ENCODE data around the gene DIS3L.
"Not testable (repeated sequence)": the region's sequence is repeated elsewhere in the genome, so short reads cannot be mapped to it uniquely, and the experiment has no call there.

Gene DIS3L

DNA sequence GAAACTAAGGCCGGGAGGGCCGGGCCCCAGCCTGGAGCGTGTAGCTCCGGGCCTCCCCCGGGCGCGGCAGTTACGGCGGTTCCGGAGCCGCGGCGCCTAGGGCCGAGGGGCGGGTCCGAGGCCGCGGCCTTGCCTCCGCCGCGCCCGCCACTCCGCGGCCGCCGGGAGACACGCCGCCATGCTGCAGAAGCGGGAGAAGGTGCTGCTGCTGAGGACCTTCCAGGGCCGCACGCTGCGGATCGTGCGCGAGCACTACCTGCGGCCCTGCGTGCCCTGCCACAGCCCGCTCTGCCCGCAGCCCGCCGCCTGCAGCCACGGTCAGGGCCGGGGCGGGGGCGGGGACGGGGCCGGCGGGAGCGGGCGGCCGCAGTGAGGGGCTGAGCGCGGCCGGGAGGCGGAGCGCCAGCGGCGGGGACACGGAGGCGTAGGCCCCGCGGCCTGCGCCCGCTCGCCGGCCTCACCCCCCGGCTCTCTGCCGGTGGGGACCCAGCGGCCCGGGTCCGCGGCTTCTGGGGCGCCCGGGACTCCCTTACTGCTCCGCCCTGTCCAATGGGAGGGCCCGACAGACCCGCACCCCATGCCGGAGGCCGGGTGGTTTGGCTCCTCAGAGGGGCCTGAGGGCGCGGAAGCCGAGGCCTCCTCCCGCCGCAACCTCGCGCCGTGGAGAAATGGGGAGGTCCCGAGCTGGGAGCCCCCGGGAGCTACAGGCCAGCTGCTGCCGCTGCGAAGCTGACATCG is at the start of gene DIS3L:
Gene DIS3L, plus strand, starts transcription at position 150 of the 738 bp plus-strand sequence. Its CDS starts 29 bp downstream, at position 179.
- DNase-seq (ENCODE audit: low read depth): peak; percentile 47

DNA sequence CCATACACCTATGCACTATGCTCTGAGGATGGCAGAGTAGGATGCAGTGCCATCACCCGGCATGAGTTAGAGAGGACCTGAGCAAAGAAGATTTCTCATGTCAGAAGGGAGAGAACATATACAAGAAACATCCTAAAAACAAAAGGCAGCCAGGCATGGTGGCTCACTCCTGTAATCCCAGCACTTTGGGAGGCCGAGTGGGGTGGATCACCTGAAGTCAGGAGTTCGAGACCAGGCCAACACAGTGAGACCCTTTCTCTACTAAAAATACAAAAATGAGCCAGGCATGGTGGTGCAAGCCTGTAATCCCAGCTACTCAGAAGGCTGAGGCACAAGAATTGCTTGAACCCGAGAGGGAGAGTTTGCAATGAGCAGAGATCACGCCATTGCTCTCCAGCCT is 47.5 kb upstream of the DIS3L start:
- DNase-seq (ENCODE audit: low read depth): not testable (repeated sequence)

DNA sequence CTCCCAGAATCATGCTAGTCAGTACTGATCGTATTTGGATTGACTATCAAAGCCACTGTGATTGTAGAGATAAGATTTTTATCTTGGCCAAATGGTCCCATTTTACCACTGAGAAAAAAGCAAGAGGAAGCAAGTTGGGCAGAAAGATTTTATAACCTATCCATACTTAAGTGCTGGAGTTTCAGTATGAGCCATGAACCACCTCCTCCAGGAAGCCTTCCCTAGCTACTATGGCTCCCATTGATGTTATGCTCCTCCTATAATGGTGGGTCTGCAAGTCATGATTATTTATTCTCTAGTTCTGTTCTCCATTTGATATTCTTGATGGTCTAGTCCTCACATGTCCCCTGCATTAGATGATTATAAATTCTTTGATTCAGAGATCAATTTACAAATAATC is 46.4 kb upstream of the DIS3L start:
- no peak for DNase-seq (ENCODE audit: low read depth)

DNA sequence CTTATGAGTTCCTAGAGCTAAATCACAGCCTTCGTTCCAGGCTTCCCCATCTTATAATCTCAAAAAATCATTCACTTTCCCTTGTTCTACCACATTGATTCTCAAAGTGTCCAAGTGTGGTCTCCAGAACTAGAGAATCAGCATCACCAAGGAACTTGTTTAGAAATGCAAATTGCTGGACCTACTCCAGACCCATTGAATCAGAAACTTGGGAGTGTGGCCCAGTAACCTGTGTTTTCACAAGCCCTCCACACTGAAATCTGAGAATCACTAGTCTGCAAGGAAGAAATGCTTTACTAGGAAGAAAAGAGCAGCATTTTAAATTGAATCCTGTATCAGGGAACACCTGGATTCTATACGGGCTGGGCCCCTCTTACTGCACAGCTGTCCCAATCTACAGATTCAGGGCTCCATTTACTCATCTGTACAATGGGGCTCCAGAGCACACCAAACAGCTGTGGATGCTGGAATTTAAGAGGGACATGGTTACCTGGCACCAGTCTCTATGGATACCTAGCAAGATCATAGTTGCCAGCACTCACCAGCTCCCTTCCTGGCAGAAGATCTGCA is 43.7 kb upstream of the DIS3L start:
- DNase-seq (ENCODE audit: low read depth): no peak

DNA sequence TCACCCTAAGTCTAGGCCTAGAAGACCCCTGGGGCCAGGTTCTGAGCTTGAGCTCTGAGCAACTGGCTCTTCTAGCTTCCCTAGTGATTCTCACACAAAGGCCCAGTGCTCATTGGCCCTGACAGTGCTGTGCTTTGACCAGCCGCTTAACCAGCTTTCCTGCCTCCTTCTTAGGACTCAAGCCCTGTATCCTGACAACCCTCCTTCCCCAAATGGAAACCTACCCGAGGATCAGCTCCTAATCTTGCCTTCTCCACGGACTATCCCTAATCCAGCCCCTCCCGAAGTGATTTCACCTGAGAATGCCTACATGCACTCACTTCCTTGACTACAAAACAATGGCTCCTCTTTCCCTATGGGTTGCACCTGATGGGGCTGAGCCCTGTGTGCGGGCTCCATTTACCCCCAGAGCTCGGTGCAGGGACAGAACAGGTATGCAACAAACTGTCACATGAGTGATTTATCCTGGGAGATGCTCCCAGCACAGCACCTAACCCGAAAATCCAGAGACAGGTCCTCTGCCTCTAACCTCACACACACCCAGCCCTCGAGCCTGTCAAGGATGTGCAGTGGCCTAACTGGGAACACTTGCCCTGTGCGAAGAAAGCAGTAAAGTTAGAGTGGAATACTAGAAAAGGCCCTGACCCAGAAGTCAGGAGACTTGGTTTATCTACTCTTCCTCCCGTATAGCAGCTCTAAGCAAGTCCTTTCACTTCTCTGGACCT is 42.1 kb upstream of the DIS3L start:
- DNase-seq (ENCODE audit: low read depth): no peak

DNA sequence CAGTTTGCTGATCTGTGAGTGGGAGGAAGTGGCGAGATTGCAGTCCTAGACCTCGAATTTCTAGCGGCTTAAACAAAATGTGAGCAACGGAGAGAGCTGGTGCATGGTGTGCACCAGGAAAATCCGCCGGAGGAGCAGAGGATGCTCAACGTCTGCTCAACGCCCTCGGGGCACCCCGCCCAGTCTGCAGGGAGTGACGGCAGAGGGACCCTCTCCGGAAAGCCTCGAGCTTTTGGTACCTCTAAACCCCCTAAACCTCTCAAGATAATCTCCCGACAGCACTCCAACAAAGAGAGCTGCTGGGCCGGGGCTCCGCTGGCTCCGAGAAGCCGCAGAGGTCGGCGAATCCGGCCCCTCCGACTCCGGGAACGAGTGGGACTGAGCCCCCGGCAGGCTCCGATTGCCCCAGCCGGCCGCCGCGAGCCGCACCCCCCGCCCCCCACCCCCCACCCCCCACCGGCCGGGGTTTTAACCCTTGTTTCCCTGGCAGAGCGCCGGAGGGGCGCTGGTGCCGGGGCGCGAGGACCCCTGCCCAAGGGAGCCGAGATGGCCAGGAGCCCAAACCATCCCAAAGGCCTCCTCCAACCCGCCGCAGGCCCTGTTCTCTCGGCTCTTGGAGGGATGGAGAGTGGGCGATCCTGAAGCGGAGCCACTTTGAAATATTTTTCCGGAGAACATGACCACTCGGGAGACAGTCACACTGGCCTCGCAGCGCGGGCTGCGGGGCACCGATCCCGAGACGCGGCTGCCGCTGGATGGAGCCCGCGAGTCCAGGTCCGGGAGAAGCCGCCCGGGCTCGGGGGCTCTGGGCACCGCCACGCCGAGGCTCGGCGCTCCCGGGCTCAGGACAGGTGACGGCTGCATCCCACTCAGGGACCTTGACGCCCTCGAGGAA is 41.3 kb upstream of the DIS3L start:
- DNase-seq (ENCODE audit: low read depth): peak; percentile 16

DNA sequence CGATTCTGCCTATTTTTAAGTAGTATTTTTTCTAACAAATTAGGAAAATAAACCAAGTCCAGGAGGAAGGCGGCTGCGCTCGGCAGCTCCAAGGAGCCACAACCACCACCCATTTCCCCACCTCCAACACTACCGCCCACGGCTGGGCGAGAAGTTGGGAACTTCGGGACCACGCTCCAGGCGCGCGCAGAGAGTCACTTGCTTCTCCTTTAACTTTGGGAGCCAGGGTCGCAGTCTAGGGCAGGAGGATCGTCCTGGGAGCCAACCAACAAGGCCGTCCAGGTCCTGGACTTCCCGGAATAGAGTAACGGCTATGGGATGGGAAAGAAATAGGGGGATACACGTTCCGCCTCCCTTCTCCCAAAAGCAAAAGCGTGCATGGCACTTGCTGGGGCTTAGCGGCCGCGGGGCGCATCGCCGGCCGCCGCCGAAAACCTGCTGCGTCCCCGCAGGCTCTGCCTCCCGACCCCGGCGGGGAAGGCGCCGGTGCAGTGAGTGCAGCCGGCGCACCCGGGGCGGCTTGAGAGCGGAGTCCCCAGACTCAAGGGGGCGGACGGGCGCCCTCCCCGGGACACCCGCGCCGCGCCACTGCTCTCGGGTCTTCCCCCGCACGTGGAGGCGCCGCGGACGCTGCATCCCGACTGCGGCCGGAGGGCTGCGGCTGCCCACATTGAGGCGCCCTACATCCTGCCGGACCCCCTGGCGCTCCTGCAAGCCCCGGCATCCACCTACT is 40.5 kb upstream of the DIS3L start:
- DNase-seq (ENCODE audit: low read depth): peak; percentile 8

DNA sequence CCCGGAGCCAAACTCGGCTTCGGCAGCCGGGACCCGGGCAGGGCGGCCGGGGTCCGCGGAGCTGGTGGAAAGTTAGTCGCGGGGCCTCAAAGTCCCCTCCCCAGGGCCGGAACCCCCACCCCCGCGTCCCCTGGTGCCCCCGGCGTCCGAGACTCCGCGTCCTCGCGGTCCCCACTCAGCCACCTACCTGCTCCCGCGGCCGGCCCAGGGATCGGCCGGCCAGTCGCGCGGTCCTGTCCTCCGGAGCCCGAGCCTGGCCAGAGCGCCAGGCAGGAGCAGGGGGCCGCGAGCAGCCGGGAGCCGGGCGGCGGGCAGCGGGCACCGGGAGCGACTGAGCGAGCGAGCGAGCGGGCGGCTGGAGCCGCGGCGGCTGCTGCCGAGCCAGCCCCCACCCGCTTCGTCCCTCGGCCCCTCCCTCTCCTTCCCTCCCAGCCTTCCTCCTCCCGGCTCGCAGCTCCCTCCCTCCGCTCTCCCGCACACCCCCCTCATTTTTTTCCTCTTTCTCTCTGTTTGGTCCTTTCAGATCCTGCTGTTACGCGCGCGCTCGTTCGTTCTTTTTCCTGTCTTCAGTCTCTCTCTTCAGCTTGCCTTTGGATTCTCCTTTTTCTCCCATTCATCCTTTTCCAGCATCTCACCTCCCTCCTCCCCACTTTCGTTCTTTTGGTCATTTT is 39.8 kb upstream of the DIS3L start, which contains the start of gene MEGF11:
Gene MEGF11, minus strand, starts transcription at position 333 of the 671 bp plus-strand sequence. CDS start 125,347 bp downstream, outside the sequence.
- DNase-seq (ENCODE audit: low read depth): no peak

DNA sequence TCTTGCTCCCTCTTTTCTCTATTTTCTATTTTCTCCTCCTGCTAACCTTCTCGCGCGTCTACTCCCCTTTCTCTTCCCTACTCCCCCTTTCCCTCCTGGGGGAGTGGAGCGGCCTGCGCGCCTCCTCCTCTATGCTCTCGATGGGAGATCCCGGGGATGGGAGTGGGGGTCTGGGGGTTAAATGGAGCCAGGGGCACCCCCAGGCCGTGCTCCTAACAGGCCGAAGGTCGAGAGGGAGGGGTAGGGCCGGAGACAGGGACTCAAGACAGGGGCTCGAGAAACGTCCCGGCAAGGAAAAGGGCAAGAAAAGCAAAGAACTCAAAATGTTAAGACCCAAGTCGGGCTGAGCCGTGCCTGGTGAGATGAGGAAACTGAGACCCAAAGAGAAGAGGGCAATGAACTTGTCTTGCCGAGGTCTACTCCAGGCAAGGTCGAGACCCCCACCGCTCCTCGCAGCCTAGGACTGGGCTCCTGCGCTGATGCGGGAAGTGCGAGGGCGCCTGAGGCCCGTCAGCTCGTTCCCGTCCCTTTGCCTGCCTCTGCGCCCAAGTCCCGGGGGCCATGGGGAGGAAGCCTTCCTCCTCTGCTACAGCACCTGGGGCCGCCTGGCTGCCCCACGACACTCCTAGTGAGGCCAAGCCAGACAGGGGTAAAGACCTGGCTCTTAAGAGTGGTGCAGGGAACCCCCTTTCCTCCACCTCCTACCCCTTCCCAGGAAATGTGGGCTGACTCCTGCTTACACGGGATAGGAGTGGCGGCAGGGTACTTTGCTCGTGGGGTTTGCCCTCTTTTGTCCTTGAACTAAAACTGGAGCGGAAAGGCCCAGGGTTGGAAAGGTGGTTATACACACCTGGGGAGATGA is 39.0 kb upstream of the DIS3L start:
- DNase-seq (ENCODE audit: low read depth): no peak

DNA sequence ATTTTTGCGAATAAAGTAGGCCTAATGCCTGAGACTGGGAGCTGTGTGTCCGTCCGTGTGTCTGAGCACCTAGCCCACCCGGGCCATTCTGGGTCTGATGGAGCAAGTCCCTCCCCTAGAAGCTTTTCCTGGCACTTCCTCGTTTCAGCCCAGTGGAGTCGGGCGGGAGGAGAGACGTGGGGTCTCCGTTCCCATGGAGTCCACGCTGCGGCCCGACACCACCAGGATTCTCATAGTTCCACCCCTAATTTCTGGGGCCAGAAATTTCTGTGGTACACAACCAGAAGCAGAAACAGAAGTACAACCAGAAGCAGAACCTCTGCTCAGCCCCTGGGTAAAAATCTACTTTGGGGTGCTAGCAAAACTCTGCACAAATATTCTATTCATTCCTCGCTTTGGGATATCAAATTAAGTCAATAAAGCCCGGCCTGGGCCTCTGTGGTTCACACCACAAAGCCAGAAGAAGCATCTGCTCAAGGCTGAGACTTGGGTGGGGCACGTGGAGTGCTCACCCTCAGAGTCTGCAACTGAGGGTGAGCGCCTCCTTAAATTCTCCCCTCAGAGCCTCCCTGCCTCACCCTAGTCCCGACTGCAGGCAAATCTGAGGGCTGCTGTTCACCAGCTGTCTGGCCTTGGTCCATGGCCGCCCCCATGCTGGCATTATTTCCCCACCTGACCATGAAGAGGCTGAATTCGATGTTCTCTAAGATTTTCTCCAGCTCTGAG is 38.3 kb upstream of the DIS3L start:
- DNase-seq (ENCODE audit: low read depth): no peak

DNA sequence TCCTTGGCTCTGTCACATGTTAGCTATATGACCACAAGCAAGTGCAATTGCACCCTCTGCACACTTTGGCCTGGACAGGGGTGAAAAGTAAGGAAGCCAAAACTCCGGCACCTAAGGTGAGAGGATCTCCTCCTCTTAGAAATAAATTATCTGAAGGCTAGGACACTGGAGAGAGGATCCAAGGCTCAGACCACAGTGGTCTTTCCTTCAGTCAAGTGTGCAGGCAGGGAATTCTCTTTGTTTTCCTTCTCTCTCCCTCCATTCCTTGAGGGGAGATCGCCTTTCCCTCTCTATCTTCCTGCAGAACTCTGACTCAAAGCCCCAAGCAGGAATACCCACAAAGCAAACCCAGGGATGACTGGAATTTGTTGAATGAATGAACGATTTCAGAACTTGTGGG is 36.7 kb upstream of the DIS3L start:
- no peak for DNase-seq (ENCODE audit: low read depth)

DNA sequence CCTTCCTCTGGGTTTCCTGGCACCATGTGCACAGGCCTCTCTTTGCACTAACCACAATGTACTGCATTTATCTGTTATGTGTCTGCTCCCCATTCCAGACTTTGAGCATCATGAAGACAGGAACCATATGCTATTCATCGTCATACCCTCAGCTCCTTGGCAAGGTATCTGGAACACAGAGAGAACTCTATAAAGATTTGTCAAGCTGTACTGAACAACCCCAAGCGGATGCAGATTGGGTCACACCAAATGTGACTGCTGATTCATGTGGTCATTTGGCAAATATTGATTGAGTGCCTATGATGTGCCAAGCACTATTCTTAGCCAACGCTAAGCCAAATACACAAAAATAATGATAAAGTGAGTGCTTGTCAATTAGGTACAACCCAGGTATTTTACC is 32.3 kb upstream of the DIS3L start:
- no peak for DNase-seq (ENCODE audit: low read depth)

DNA sequence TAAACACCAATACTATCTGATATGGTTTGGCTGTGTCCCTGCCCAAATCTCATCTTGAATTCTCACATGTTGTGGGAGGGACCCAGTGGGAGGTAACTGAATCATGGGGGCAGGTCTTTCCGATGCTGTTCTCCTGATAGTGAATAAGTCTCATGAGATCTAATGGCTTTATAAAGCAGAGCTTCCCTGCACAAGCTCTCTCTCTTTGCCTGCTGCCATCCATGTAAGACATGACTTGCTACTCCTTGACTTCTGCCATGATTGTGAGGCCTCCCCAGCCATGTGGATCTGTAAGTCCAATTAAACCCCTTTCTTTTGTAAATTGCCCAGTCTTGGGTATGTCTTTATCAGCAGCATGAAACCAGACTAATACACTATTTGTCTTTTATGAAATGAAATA is 30.5 kb upstream of the DIS3L start:
- DNase-seq (ENCODE audit: low read depth): not testable (repeated sequence)

DNA sequence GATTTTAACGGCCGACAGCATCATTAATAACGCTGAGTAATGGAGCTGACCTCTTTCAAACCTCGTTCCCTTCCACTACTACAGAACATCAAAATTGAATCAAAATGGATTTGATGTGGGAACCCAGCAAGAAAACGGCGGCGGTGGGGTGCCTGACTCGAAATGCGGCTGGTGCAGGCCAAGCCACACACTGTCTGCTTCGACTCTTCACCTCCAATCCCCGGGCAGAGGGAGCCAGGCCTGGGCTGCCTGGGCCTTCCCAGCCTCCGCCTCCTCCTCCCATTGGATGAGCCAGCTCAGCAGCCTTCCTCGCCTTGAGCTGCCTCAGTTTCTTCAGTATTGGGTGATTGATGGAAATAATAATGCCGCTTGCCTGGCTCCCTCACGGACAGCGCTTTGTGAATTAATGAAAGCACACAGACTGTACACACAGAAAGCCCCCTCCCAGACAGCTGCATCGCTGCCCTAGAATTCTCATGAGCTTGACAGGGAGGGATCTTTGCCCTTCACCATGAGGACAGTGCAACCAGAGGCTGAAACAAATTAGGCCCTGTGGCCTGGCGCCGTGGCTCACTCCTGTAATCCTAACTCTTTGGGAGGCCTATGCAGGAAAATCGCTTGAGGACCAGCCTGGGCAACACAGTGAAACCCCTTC is 28.4 kb upstream of the DIS3L start:
- DNase-seq (ENCODE audit: low read depth): no peak

DNA sequence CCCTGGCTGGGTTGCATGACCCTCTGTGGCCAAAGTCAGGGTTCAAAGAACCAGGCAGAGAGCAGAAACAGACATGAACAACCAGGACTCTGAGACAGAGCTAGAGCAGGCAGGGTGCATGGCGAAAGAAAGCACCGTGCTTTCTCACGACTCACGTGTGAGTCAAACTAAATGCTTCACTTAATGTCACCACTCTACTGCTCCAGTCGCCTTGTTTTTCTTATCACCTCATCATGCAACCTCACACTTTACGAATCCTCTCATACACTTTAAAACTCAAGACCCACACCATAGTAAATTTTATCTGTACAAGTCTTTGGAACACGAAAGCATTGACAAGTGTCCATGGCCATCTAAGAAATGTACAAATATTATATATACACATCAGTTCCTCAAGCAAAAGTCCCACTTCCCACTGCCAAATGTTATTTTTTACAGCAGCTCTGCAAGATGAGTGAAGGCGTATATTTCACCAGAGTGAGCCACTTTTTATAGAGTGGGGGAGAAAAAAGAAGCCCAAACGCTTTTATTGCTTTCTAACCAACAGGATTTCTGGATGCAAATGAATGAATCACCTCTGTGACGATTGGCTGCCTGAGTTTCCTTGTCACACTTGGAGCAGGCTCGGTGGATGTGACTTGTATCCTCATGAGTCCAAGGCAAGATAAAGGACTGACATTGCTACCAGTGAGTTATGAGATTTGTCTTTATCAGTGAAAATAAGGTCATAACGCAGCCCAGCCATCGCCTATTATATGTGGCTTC is 23.9 kb upstream of the DIS3L start:
- DNase-seq (ENCODE audit: low read depth): no peak

DNA sequence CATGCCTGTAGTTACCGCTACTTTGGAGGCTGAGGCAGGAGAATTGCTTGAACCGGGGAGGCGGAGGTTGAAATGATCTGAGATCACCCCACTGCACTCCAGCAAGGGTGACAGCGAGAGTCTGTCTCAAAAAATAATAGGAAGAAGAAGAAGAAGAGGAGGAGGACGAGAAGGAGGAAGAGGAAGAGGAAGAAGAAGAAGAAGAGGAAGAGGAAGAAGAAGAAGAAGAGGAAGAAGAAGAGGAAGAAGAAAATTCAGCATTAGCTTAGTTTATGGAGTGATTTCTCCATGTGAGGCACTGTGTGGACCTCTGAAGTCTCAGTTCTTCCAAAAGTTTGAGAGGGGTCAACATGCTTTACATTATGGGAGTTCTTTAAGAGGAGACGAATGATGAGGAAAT is 22.4 kb upstream of the DIS3L start:
- DNase-seq (ENCODE audit: low read depth): no peak

DNA sequence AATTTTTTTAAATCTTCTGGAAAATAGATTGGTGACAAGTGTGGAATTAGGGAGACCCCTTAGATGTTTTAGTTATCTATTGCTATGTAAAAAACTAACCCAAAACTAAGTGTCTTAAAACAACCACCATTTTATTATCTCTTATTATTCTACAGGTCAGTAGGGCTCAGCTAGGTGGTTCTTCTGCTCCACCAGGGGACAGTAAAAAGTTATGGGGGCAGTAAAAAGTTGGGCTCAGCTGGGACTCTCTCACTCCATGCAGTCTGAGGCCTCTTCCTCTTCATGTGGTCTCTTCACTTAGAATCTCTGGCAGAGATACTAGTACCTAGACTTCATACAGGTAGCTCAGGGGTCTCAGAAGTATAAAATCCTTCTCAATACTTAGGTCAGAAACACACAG is 18.0 kb upstream of the DIS3L start:
- DNase-seq (ENCODE audit: low read depth): no peak

DNA sequence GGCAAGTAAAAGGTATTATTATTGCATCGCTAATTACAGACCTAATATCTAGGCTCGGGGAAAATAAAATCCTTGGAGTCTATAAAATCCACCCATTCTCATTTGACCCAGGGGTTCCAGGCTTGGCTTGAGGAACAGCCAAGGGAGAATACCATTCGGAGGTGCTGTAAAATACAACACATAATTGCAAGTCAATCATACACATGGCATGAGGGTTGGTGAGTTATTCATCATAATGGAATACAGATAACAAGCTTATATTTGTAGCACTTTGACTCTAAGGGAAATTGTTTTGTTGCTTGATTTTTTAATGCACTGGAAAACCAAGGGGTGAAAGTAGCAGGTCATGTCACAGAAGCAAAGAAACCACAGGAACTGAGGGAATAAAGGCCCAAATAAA is 16.8 kb upstream of the DIS3L start:
- DNase-seq (ENCODE audit: low read depth): no peak

Data from activated T-helper 9 cell treated with anti-CD3 and anti-CD28 coated beads, Interleukin-2, amount 50 U/mL, for 16 hours (primary cell).